HG03442 (cell line): Measurements from ENCODE around the gene PCDHA1.

Experiments
- ATAC-seq: cut with Tn5 transposase; IDR thresholded peaks from one replicate; pipeline ENCODE4 v1.9.1; 2021; ENCODE audit warnings: mild to moderate bottlenecking, moderate library complexity; ENCODE audit not compliant: unreplicated experiment

PCDHA1 gene

GRCh38 chr5:140986117-140986521 is 200.2 kb downstream of the PCDHA1 start:
- no peak for ATAC-seq

- no peak for ATAC-seq
These were observed 202.2 kb downstream of the PCDHA1 start for GRCh38 chr5:140988100-140988499.

DNA sequence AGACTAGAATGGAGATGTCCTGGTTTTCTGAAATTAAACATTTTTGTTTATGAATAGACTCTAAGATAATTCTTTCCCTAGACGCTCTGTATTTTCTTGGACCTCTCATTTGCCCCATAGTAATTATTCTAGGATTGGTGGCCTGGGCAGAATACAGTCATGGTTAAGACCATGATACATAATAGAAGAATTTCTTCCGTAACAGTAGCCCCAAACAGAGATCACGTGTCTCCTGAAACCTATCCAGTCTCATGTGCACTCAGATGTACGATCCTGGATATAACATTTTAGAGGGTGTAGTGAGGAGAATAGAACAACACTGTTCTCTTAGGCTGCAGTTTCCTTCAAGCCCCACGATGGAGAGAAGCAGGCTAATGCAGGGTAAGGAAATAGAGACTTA is 202.7 kb downstream of the PCDHA1 start:
- no peak for ATAC-seq

- ATAC-seq: no peak
These were observed 203.5 kb downstream of the PCDHA1 start for GRCh38 chr5:140989254-140990020.

- no peak for ATAC-seq
These were observed 206.9 kb downstream of the PCDHA1 start for GRCh38 chr5:140992828-140993227.

DNA sequence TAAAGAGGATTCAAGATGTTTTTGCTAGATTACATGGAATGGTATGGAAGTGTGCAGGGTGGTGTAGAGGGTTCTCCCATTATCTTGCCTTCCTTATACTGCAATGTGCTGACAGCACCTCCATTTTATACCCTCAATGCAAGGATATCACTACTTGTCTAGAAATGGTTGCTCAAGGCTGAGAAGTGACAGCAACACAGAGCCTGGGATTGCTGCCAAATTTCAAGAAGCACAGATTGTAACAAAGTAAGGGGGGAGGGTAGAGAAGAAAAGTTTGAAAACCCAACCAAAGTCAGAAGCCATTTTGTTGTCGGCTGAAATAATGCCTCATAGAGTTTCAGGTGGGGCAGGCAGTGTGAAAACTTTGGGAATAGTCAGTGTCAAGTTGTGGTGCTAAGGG is 210.1 kb downstream of the PCDHA1 start:
- no peak for ATAC-seq

DNA sequence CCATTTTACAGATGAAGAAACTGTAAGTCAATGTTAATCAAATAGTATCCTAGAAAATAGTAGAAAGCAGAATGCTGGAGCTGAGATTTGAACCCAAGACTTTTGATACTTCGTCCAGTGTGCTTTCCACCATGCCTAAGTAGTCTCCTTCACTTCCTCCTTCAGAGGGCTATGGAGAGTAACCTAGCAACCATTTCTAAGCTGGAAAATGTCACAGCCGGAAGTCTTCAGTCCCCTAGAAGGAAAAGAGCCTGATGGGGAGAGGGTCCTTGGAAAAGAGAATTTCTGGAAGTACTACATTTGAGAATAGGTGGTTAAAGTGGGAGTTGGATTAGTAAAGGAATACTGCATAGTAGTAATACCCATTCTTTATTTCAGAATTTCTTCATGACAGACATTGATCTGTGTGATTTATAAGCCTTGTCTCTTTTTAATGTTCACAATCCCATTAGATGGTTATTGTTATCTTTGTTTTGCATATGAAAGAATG is 213.0 kb downstream of the PCDHA1 start:
- ATAC-seq: no peak

DNA sequence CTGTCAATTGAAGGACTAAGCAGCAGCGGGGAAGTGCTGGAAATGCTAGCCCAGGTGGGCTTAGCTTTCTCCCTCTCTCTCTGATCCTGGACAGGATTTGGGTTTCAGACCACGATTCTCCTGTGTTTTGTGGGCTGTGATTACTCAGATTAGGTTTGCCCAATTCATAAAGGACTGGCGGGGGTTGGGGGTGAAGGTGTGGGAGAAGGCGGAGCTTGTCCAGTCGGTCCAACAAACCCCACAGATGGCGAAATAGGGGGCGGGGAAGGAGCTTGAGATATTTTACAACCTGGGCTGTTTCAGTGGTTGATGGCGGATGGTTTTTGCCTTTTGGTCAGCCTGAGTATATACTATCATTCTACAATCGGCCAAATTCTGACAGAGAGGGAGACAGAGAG is 215.5 kb downstream of the PCDHA1 start:
- no peak for ATAC-seq

- no peak for ATAC-seq
These were observed 216.1 kb downstream of the PCDHA1 start for GRCh38 chr5:141001844-141002604.

DNA sequence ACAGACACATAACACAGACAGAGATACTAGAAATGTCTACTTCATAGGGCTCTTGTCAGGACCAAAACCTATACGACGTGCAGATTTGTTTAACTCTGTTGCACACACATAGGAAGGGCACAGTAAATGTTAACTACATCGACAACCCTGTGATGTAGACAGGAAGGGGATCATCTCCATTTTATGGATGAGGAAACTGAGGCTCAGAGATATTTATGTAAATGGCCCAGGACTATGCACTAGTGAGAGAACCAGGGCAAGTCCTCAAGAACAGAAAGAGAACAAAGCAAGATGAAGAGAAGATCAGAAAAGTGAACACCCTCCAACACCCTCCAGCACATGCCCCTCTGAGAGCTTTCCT is 216.6 kb downstream of the PCDHA1 start:
- no peak for ATAC-seq

DNA sequence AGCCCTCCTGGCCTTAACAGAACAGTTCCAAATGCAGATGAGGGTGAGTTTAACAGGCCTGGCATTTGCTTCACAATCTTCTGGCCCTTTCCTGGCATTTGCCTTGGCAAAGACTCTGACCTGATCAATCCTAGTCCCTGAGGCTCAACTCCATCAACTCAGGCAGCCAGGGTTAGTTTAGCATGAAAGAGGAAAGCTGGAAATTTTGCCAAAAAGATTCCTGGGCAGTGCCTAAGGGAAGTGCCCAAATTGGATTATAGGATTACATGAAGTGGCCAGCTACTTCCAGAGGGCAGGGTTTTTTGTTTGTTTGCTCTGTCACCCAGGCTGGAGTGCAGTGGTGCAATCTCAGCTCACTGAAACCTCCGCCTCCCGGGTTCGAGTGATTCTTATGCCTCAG is 217.1 kb downstream of the PCDHA1 start:
- no peak for ATAC-seq

- no peak for ATAC-seq
These were observed 218.1 kb downstream of the PCDHA1 start for GRCh38 chr5:141003791-141004611.

DNA sequence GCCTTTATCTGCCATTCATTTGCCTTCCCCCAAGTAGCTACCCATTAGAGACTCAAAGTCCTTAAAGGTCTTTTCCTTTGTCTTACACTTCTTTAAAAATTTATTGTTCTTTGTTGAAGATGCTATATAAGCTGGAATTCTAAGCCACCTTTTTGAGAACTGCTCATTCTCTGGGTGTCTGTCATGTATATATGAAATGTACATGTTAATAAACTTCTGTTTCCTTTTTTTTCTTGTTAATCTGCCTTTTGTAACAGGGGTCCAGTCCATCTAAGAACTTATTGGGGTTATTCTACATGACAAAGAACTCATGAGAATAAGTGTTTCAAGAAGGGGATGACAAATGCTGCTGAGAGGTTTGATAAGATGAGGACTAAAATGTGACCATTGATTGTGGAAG is 221.9 kb downstream of the PCDHA1 start:
- ATAC-seq: no peak

- ATAC-seq: no peak
These were observed 224.3 kb downstream of the PCDHA1 start for GRCh38 chr5:141010047-141010793.

DNA sequence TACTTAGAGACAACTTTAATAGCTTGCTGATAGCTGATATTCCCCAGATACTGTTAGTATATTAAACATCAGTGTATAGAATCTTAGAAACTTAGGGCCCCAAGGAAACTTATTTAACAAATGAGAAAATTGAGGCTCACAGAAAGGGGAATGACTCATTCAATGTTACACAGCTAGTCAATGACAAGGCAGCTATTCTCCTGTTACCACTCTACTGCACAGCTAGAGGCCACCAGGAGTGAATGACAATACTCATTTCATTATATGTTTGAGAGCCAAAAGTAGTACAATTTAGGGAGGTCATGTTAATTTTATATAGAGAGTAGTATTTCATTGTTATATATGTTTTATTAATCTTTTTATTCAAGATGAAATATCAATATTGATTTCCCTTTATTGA is 232.0 kb downstream of the PCDHA1 start:
- ATAC-seq: no peak

- no peak for ATAC-seq
These were observed 236.4 kb downstream of the PCDHA1 start for GRCh38 chr5:141022384-141022783.

DNA sequence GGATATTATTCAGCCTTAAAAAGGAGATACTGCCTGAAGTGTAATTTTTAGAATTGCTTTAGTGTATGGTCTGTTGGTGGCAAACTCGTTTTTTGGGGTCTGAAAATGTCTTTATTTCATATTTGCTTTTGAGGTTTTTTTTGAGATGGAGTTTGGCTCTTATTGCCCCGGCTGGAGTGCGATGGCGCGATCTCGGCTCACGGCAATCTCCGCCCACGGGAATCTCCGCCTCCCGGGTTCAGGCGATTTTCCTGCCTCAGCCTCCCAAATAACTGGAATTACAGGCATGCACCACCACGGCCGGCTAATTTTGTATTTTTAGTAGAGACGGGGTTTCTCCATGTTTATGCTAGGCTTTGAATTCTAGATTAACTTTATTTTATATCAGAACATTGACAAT is 245.1 kb downstream of the PCDHA1 start:
- ATAC-seq: no peak

DNA sequence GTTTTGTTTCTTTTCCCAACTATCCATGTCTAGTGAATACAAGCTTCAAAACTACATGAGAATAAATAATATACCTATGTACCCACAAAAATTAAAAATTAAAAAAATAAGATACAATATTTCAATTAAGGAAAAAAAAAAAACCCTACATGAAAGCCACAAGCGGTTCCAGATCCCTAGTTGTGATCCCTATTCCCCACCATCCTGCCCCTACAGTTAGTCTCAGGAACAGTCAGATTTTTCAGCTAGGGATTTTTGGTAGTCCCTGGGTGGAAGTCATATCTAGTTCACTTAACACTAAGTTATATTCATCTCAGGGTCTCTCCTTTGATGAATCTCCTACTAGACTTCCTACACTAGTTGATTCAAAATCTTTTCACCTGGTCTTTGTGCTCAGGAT is 246.7 kb downstream of the PCDHA1 start:
- ATAC-seq: no peak

- no peak for ATAC-seq
These were observed 253.1 kb downstream of the PCDHA1 start for GRCh38 chr5:141039061-141039460.

- no peak for ATAC-seq
These were observed 253.6 kb downstream of the PCDHA1 start for GRCh38 chr5:141039517-141039916.
